HG03520 (cell line): Measurements from ENCODE around the gene SMYD3.

Experiments used
- ATAC-seq: cut with Tn5 transposase; IDR thresholded peaks from one replicate; pipeline ENCODE4 v1.9.1; 2021; ENCODE audit warnings: mild to moderate bottlenecking, moderate library complexity; ENCODE audit not compliant: unreplicated experiment

The SMYD3 gene

DNA sequence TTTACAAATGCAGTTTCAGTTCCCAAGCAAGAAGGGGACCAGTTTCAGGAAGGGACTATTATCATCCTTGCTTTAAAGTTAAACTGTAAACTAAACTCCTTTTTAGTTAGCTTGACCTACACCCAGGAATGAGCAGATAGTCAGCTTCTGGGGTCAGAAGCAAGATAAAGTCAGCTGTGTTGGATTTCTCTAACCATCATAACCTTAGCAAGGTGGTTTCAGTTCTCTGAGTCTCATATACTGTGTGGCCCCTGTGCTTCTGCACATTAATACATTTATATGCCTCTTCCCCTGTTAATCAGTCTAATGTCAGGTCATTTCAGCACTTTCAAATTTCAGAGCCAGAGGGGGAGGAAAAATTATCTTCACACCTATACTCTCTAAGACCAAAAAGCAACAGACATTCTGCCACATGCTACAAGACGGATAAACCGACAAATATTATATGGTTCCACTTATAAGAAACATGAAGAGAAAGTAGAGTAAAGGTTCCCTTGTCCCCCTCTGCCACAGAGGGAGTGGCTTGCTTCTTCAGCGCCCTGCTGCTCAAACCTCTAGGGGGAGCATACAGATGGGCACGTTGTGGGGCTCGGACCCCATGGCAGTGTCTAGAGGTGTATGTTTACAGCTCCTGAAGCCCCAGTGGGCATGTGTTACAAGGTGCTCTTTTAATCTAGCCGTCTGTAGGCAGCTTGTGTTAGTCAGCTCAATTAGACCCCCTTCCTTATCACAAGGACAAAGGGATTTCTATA, 89.1 kb downstream of the SMYD3 start:
- no peak for ATAC-seq

DNA sequence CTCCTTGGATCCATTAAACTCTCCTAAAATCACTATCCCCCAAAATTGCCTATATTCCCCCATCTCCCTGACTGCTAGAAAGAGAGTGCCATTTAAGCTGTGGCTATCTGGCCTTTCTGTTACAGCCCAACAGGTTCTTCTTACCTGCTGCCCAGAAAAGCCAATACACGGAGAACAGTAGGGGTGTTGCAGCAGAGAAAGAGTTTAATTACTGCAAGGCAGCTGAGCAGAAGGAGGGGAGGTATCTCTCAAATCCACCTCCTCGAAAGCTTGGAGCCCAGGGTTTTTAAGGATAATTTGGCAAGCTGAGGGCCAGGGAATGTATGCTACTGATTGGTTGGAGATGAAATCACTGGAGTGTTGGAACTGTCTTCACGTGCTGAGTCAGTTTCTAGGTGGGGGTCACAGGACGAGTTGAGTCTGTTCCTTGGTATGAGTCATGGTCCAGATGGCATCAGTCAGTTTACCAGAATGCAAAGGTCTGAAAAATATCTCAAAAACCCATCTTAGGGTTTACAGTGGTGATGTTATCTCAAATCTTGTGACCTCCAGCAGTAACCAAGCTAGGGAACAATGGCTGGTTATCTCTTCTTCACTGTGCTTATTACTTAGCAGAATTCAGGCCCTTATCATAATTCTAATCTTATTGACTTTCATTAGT, 89.8 kb downstream of the SMYD3 start:
- no peak for ATAC-seq

DNA sequence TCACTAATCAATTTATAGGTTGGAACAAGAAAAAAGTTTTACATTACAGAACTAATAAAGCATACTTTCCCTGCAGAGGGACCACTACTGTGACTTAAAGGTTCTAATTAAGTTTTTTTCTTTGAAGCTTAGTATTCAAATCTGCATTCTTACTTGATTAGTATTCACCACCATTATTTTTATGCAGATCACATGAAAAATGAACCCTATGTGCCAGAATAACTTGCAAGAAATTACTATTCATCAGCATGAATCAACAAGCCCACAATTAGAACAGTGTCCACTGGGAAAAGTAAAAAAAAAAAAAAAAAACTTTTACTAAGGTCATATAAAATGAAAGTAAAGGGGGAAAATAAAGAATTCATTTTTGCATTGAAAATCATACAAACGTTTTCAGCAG, 90.8 kb downstream of the SMYD3 start:
- ATAC-seq: no peak

DNA sequence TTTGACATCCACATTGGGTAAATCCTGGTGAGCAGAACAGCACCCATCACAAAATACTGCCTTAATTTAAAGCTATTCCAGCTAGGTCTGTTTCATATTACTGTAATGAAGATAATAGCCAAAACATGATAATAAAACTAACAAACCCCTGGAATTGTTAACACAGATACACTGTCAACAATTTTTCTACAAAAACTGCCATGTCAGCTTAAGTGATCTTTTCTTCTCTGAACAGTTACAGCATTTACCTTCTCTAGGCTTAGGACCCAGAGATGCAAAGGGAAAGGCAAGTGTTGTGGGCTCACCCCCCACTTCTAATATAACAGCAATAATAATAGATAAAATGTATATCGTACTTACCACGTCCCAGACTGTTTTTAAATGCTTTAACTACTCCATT, 92.1 kb downstream of the SMYD3 start:
- ATAC-seq: no peak

DNA sequence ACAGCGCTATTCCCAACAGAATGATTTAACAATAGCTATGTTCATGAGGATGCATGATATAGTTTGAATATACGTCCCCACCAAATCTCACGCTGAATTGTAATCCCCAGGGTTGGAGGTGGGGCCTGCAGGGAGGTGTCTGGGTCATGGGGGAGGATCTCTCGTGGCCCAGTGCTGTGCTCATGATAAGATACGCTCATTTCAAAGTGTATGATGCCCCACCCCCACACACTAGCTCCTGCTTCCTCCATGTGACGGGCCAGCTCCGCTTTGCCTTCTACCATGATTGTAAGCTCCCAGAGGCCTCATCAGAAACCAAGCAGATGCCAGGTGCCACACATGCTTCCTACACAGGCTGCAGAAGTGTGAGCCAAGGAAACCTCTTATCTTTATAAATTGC, 93.6 kb downstream of the SMYD3 start:
- no peak for ATAC-seq

DNA sequence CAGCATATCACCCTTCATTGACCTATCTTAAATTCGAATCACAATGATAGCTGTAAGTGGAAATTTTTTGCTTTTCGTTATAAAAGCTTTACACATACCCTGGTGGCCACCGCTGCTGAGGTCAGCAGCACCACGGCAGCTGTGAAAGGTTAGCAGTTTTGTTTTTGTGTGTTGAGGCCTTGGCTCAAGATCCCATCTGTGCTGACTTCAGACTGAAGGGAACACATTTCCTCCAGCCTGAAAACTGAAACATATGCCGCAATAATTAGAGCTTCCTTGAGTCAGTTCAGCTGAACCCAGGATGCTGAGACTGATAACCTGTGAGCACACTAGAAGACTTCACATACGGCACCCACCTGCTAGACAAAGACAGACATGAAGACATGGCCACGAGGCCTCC, 103.0 kb downstream of the SMYD3 start:
- no peak for ATAC-seq

- ATAC-seq: no peak
Observed at GRCh38 chr1:246398126-246398813, 108.8 kb downstream of the SMYD3 start.

- ATAC-seq: no peak
Observed at GRCh38 chr1:246397046-246397445, 110.0 kb downstream of the SMYD3 start.

GRCh38 chr1:246396322-246396721, 110.8 kb downstream of the SMYD3 start:
- no peak for ATAC-seq

GRCh38 chr1:246394121-246394520, 113.0 kb downstream of the SMYD3 start:
- no peak for ATAC-seq

- no peak for ATAC-seq
Observed at GRCh38 chr1:246390855-246391254, 116.2 kb downstream of the SMYD3 start.

DNA sequence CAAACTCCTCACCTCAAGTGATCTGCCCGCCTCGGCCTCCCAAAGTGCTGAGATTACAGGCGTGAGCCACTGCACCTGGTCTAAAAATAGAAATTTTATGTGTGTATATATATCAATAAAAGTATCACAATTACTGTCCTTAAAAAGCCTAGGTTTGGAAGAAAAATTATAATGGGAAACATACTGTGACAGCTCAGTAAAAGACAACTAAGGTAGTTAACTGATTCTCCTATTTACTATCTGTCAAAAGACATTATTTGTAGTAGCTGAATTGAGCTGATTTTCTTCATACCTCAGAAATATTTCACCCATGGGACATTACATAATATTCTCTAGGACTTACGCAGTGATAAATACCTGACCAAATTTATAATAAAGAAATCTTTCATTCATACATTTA, 122.5 kb downstream of the SMYD3 start:
- ATAC-seq: no peak

DNA sequence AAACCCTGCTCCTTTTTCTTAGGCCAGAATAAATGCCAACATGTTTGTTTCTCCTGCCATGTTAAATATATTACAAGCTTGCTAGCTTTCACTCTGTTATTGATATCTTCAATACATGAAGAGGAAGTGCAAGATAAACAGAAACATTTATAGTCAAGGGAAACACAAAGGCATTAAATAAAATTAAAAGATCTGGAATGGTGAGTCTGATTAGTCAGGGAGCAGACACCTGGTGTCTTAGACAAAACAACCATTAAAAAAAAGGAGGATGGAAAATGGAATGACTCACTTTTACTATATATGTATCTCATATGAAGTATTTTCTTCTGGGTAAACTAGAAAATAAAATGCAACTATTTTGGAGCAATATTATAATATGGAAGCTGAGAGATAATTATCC, 123.3 kb downstream of the SMYD3 start:
- ATAC-seq: no peak

DNA sequence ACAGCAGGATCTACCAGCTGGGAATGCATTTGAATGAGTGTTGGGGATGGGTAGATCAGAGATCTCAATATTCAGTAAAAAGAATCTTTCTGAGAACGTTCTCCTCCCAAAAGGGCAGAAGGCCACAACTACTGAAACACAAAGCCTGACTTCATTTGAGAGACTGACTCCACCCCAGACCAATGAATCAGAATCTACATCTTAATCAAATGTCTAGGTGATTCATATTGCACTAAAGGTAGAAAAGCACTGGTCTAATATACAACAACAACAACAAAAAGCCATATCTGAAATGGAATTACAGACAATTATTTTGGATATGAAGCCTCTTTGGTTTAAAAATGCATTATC, 123.9 kb downstream of the SMYD3 start:
- no peak for ATAC-seq

GRCh38 chr1:246382589-246383238, 124.4 kb downstream of the SMYD3 start:
- no peak for ATAC-seq

DNA sequence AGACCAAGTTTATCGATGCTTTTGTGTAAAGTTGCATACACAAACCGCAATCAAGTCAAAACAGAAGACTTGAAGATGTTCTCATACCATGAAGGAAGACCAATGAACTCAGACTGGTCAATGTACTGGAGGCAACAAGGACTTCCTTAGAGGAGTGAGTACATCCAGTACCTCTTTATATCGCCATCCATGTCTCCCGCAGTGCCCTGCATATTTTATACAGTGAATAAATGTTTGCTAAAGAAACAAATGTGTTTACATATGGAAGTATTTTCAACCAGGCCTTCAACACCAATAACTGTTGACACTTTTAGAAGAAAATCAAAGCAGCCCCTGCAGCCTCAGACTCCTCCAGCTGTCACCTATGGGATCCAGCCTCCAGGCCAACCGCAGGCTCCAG, 125.6 kb downstream of the SMYD3 start:
- ATAC-seq: no peak

DNA sequence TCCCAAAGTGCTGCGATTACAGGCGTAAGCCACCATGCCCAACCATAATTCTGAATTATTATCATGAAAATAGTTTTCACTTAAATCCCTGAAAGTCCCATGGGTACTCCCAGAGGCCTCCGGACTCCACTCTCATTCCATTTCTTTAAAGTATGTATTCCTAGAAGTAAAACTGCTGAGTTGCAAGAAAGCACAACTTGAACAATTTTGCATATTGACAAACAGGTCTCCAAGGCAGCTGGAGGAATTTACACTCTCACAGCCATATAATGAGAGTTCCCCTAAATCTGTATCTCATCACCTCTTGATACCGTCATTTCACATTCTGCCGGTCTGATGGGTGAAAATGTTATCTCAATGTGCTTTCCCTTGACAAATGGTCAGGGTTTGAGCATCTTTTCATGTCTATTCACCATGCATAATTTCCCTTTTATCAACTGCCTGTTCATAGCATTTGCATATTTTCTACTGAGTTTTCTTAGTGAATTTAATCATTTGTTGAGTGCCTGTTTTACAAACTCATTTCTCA, 129.4 kb downstream of the SMYD3 start:
- no peak for ATAC-seq

DNA sequence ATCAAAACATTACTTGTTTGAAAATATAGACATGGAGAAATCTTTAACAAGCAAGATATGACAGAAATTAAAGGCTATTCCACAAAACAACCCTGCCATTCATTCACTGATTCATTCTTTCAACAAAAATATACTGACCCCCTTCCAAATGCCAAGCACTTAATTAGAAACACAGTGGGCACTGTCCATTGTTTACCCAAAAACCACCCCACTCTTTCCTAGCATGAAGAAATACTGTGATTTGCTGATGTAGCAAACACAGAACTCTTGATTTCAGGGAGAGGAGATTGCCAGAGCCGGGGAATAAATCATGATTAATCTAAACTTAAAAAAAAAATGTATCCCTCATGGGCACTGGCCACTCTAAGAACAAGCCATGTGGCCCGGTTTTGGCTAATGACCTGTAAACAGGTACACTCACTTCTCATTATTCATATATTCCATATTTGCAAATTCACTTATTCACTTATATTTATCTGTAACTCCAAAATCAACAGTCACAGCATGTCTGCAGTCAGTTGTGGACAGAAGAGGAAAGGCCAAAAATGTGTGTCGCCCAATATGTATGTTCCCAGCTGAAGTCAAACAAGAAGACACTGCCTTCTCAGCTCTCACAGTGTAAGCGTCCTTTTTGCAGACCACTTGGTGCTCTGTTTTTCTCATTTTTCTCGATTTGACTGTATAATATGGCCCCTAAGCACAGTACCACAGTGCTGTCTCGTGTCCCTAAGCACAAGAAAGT, 133.1 kb downstream of the SMYD3 start:
- ATAC-seq: no peak

GRCh38 chr1:246372559-246372958, 134.5 kb downstream of the SMYD3 start:
- no peak for ATAC-seq

GRCh38 chr1:246367041-246367440, 140.0 kb downstream of the SMYD3 start:
- no peak for ATAC-seq

- ATAC-seq: no peak
Observed at GRCh38 chr1:246365708-246366107, 141.4 kb downstream of the SMYD3 start.
